ENCODE results near the gene SALL2.

The SALL2 gene

DNA sequence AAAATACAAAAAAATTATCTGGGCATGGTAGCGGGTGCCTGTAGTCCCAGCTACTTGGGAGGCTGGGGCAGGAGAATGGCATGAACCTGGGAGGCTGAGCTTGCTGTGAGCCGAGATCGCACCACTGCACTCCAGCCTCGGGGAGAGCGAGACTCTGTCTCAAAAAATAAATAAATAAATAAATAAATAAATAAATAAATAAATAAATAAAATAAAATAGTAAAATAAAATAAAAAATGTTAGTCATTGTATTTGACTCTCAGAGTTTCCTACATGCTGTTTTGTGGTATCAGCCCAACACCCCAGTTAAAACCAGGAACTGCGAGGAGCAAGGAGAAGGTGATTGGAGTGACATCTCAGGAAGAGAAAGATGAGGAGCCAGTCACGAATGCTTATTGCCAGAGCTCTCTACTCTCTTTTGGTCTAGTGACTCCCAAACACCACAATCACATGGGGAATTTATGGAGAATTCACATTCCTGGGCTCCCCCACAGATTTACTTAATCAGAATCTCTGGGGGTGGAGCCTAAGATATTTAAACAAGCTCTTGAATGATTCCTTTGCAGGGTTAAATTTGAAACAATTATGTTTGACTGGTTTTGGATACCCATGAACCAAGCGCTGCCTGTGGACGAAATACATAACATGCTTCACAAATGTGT is 15.4 kb upstream of the SALL2 start:
- Histone ChIP-seq H3K4me3 (ENCODE audit: low read depth, low read length) (no peak overlapping the region), H3K4me1 (ENCODE audit: control insufficient read depth, insufficient read depth, low read length) (no peaks in the 10 kb centered on the region), H3K36me3 (ENCODE audit: control insufficient read depth in 2 of 2, insufficient read depth in 1 of 2, low read length in 2 of 2) (no peaks in the 10 kb centered on the region), H3K9me3 (ENCODE audit: control insufficient read depth, insufficient read depth, low read depth, low read length) (no peaks in the 10 kb centered on the region), H3K27ac (ENCODE audit: extremely low read depth, low read depth, low read length) (no peak overlapping the region)
- CTCF ChIA-PET, result interaction anchor here (1.0 kb wide), 1 partner anchor 43 kb away, joined by 5 read pairs; no protein-coding TSS in a partner anchor
- POLR2A ChIA-PET, result interaction anchor here (1.4 kb wide), 1 partner anchor 16 kb away, joined by 7 read pairs; the partner anchor contains the start of gene SALL2
- TF ChIP-seq RBAK (tag by site-specific recombination; IDR thresholded peaks at IDR 0.05) (no peak), ZNF274 (IDR thresholded peaks at IDR 0.05; ENCODE audit: low read length) (no peak), ZNF274 (tag by site-specific recombination; IDR thresholded peaks at IDR 0.05; ENCODE audit: borderline replicate concordance) (no peak), SP7 (tag by site-specific recombination; IDR thresholded peaks at IDR 0.05) (no peak), ZFHX2 (tag by site-specific recombination; conservative IDR thresholded peaks at IDR 0.05) (no peak), ZNF140 (tag by site-specific recombination; IDR thresholded peaks at IDR 0.05) (peak; percentile 24; the same call in 1 of the 2 replicates), ZSCAN23 (tag by site-specific recombination; IDR thresholded peaks at IDR 0.05) (no peak), ZNF830 (tag by site-specific recombination; IDR thresholded peaks at IDR 0.05; ENCODE audit: low read depth) (no peak), ZNF555 (tag by site-specific recombination; conservative IDR thresholded peaks at IDR 0.05) (peak; percentile 57), ZNF48 (tag by site-specific recombination; IDR thresholded peaks at IDR 0.05) (no peak), GLIS2 (tag by site-specific recombination; IDR thresholded peaks at IDR 0.05) (no peak), ZBTB20 (tag by site-specific recombination; IDR thresholded peaks at IDR 0.05) (0 out of 2 replicates have a peak, but pooled peaks have one; percentile 18), ZNF654 (tag by site-specific recombination; IDR thresholded peaks at IDR 0.05; ENCODE audit: low read depth) (no peak), ZNF138 (tag by site-specific recombination; IDR thresholded peaks at IDR 0.05; ENCODE audit: borderline replicate concordance) (no peak), ZNF623 (tag by site-specific recombination; IDR thresholded peaks at IDR 0.05) (peak; percentile 50), ZNF394 (tag by site-specific recombination; IDR thresholded peaks at IDR 0.05; ENCODE audit: borderline replicate concordance) (peak; percentile 79; the same call in 1 of the 2 replicates), BCL11A (tag by site-specific recombination; IDR thresholded peaks at IDR 0.05; ENCODE audit: low read depth) (no peak), ZNF426 (tag by site-specific recombination; IDR thresholded peaks at IDR 0.05) (peak; percentile 67), ZNF530 (tag by site-specific recombination; IDR thresholded peaks at IDR 0.05; ENCODE audit: low read depth) (no peak), ZNF433 (tag by site-specific recombination; IDR thresholded peaks at IDR 0.05; ENCODE audit: low read depth) (no peak), ZBTB8A (tag by site-specific recombination; IDR thresholded peaks at IDR 0.05) (peak; percentile 57; the same call in 1 of the 2 replicates), ZNF510 (tag by site-specific recombination; IDR thresholded peaks at IDR 0.05; ENCODE audit: insufficient replicate concordance) (no peak)
- TF ChIP-seq, protein P1, sequence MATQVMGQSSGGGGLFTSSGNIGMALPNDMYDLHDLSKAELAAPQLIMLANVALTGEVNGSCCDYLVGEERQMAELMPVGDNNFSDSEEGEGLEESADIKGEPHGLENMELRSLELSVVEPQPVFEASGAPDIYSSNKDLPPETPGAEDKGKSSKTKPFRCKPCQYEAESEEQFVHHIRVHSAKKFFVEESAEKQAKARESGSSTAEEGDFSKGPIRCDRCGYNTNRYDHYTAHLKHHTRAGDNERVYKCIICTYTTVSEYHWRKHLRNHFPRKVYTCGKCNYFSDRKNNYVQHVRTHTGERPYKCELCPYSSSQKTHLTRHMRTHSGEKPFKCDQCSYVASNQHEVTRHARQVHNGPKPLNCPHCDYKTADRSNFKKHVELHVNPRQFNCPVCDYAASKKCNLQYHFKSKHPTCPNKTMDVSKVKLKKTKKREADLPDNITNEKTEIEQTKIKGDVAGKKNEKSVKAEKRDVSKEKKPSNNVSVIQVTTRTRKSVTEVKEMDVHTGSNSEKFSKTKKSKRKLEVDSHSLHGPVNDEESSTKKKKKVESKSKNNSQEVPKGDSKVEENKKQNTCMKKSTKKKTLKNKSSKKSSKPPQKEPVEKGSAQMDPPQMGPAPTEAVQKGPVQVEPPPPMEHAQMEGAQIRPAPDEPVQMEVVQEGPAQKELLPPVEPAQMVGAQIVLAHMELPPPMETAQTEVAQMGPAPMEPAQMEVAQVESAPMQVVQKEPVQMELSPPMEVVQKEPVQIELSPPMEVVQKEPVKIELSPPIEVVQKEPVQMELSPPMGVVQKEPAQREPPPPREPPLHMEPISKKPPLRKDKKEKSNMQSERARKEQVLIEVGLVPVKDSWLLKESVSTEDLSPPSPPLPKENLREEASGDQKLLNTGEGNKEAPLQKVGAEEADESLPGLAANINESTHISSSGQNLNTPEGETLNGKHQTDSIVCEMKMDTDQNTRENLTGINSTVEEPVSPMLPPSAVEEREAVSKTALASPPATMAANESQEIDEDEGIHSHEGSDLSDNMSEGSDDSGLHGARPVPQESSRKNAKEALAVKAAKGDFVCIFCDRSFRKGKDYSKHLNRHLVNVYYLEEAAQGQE (tag by site-specific recombination; IDR thresholded peaks at IDR 0.05), result peak; percentile 48; the same call in 1 of the 2 replicates
- TF ChIP-seq, protein P2, sequence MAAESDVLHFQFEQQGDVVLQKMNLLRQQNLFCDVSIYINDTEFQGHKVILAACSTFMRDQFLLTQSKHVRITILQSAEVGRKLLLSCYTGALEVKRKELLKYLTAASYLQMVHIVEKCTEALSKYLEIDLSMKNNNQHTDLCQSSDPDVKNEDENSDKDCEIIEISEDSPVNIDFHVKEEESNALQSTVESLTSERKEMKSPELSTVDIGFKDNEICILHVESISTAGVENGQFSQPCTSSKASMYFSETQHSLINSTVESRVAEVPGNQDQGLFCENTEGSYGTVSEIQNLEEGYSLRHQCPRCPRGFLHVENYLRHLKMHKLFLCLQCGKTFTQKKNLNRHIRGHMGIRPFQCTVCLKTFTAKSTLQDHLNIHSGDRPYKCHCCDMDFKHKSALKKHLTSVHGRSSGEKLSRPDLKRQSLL (tag by site-specific recombination; IDR thresholded peaks at IDR 0.05), result no peak
- TF ChIP-seq, protein P3, sequence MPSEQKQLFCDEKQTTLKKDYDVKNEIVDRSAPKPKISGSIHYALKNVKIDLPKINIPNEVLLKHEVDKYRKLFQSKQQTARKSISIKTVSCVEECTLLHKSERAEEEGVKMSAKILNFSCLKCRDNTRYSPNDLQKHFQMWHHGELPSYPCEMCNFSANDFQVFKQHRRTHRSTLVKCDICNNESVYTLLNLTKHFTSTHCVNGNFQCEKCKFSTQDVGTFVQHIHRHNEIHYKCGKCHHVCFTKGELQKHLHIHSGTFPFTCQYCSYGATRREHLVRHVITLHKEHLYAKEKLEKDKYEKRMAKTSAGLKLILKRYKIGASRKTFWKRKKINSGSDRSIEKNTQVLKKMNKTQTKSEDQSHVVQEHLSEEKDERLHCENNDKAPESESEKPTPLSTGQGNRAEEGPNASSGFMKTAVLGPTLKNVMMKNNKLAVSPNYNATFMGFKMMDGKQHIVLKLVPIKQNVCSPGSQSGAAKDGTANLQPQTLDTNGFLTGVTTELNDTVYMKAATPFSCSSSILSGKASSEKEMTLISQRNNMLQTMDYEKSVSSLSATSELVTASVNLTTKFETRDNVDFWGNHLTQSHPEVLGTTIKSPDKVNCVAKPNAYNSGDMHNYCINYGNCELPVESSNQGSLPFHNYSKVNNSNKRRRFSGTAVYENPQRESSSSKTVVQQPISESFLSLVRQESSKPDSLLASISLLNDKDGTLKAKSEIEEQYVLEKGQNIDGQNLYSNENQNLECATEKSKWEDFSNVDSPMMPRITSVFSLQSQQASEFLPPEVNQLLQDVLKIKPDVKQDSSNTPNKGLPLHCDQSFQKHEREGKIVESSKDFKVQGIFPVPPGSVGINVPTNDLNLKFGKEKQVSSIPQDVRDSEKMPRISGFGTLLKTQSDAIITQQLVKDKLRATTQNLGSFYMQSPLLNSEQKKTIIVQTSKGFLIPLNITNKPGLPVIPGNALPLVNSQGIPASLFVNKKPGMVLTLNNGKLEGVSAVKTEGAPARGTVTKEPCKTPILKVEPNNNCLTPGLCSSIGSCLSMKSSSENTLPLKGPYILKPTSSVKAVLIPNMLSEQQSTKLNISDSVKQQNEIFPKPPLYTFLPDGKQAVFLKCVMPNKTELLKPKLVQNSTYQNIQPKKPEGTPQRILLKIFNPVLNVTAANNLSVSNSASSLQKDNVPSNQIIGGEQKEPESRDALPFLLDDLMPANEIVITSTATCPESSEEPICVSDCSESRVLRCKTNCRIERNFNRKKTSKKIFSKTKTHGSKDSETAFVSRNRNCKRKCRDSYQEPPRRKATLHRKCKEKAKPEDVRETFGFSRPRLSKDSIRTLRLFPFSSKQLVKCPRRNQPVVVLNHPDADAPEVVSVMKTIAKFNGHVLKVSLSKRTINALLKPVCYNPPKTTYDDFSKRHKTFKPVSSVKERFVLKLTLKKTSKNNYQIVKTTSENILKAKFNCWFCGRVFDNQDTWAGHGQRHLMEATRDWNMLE (tag by site-specific recombination; conservative IDR thresholded peaks at IDR 0.05; ENCODE audit: low read depth), result peak; percentile 81
- TF ChIP-seq, protein P4, sequence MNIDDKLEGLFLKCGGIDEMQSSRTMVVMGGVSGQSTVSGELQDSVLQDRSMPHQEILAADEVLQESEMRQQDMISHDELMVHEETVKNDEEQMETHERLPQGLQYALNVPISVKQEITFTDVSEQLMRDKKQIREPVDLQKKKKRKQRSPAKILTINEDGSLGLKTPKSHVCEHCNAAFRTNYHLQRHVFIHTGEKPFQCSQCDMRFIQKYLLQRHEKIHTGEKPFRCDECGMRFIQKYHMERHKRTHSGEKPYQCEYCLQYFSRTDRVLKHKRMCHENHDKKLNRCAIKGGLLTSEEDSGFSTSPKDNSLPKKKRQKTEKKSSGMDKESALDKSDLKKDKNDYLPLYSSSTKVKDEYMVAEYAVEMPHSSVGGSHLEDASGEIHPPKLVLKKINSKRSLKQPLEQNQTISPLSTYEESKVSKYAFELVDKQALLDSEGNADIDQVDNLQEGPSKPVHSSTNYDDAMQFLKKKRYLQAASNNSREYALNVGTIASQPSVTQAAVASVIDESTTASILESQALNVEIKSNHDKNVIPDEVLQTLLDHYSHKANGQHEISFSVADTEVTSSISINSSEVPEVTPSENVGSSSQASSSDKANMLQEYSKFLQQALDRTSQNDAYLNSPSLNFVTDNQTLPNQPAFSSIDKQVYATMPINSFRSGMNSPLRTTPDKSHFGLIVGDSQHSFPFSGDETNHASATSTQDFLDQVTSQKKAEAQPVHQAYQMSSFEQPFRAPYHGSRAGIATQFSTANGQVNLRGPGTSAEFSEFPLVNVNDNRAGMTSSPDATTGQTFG (tag by site-specific recombination; IDR thresholded peaks at IDR 0.05; ENCODE audit: borderline replicate concordance), result no peak
